T-helper 2 cell treated with Interferon-gamma antibody and Interleukin-4, amounts not matched to agents 100 ng/mL and 5 ng/mL, for 36 hours (primary cell): ENCODE results near the gene ZNF440. TPM values are rescaled to one million over a fixed set of nuclear protein-coding genes. Genes with fewer than 3 reads are reported as not detected.
"Not testable (repeated sequence)": the region's sequence is repeated elsewhere in the genome, so short reads cannot be mapped to it uniquely, and the experiment has no call there.

Experiments
- intact Hi-C: fragments of 100-400 bp; cut with micrococcal nuclease; formaldehyde crosslinking; loops from one replicate; pipeline ENCODE4 v1.15.1; 2023
- total RNA-seq: library from RNA; stranded (reverse); gene quantifications from 2 replicates; pipeline ENCODE4 v1.2.3, GENCODE V29; 2022

Gene ZNF440
- total RNA-seq, 1 donor from 2014 or later: 14.0 TPM

DNA sequence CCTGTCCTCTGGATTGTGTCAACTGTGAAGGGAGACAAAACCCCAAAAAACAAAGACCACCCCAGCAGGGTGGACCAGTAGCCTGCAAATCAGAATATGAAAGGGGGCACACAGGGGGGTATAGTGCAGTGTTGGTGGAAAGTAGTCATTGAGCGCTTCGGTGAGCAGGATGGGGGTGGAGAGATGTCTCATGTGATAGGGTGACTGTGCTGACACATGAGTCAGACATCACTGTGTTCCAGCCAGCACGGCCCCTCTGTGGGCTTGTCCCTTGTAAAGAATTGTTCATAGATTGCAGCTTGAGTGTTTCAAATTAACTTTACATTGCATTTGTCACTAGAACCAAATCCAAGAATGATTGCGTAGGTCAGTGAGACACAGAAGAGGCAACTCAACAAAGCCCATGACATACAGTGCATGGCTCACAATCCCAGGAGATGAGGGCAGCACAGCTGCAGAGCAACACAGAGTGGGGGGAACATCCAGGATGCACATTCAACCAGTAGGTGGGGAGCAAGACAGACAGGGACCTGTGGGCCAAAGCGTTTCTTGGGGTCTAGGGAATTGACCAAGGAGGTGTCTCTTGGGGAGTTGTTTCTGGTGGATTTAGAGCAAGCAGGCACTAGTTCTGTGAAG, 7.5 kb downstream of the ZNF440 start:
- intact Hi-C loops: no loop called here

DNA sequence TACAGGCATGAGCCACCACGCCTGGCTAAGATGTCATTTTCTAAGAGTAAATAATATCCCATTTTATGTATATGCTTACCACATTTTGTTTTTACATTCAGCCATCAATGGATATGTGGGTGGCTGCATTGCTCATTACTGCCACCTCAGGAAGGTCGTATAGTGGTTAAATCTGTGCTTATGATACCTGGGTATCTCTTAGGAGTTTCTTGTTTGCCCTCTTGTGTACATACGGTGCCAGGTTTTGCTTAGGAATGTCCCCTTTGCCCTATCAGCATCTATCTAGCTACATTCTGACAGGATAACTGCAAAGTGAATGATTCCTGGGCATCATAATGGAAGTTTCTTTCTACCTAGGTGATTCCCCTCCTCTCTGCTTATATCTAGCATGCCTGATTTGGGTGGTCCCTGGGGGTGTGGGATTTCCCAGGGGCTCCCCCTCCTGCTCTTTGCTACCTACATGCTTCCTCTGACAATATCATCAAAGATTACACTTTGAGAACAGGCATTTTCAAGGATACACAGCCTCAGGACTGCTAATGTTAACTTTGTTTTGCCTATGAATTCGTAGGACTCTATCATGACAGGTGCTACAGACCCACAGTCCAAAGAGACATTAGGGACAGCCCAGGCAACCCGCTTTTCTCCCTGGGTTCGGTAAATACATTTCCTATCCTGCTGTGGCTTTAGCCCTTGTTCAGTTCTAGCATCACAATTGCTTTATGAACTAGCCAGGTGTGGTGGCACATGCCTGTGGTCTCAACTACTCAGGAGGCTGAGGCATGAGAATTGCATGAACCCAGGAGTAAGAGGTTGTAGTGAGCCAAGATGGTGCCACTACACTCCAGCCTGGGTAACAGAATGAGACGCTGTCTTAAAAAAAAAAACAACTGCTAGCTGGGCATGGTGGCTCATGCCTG, 15.1 kb downstream of the ZNF440 start:
- intact Hi-C loops: not testable (repeated sequence)

DNA sequence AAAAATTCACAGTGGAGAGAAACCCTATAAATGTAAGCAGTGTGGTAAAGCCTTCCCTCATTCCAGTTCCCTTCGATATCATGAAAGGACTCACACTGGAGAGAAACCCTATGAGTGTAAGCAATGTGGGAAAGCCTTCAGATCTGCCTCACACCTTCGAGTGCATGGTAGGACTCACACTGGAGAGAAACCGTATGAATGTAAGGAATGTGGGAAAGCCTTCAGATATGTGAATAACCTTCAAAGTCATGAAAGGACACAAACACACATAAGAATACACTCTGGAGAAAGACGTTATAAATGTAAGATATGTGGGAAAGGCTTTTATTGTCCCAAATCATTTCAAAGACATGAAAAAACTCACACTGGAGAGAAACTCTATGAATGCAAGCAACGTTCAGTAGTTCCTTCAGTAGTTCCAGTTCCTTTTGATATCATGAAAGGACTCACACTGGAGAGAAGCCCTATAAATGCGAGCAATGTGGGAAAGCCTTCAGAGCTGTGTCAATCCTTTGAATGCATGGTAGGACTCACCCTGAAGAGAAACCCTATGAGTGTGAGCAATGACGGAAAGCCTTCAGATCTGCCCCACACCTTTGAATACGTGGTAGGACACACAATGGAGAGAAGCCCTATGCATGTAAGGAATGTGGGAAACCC, 18.3 kb downstream of the ZNF440 start:
- intact Hi-C loops: no loop called here

DNA sequence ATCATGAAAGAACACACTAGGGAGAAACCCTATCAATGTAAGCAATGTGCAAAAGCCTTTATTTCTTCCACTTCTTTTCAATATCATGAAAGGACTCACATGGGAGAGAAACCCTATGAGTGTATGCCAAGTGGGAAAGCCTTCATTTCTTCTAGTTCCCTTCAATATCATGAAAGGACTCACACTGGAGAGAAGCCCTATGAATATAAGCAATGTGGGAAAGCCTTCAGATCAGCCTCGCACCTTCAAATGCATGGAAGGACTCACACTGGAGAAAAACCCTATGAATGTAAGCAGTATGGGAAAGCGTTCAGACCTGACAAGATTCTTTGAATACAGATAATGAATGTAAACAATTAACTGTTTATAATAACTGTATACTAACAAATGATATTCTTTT, 19.5 kb downstream of the ZNF440 start:
- intact Hi-C loops: no loop called here

DNA sequence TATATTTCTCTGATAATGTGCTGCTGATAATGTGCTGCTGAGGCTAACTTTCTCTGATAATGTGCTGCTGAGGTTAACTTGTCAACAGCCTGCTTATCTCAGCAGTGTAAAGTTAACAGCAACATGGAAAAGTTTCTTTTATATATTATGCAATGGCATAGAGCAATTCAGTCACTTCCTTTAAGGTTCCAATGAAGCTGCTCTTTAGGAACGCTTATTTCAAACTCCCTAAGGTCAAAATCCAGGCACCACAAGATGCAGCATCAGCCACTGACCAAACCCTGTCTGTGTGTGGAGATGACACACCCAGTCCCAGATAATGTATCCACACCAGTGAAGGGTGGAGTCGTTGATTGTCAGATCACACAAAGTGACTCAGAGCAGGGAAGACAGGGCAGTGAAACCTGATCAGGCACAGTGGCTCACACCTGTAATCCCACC, 21.6 kb downstream of the ZNF440 start:
- intact Hi-C loops: not testable (repeated sequence)

DNA sequence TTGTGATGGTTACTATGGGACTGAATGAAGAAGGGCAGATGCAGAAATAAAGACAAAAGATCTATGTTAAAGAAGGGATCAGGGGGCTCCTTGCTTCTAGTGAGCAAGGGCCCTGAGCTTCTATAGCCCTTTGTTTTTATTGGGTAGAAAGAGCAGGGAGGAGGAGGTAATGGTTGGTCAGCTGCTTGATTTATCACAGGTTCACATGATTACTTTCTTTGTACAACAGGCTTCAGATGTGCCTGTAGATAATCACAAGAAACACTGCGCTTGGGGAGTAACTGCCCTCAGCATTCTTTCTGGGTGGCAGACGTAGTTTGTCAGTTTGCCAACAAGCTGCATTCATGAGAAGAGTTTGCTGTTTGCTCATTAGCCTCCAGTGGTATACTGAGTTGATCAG, 29.6 kb downstream of the ZNF440 start:
- intact Hi-C loops: no loop called here

DNA sequence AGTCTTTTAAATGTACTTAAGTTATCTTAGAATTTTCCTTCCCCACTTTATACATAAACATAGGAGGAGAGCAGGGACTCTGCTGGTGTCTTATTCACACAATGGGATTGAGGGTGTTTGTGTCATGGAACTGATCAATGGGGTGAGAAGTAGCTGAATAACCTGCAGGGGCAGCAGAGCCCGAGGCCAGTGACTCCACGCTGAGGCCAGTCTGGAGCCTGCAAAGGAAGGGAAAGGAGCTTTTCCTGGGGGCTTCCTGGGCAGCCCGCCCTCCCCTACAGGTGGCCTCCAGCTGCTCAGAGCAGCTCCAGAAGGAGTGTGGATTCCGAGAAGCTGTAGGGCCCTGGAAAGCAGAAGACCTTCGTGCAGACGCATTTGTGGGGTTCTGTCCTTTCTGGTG, 33.5 kb downstream of the ZNF440 start:
- intact Hi-C loops: not testable (repeated sequence)

DNA sequence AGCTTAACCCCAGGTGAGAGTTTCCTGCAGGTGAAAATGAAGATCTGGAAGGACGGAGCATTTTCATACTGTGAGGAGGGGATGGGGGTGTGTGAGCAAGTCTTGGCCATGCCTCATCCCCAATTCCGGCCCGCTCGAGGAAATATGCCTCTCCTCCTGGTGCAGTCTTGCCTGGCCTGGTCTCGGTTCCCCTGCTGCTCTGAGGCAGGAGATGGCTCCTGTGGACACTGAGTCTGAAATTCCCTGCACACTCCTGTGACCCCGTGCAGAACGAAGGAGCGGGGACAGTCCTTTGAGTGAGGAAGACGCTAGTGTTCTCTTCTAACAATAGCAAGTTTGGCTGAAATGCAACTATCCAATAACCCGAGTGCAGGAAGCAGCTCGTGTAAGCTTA, 34.1 kb downstream of the ZNF440 start:
- intact Hi-C loops: no loop called here

DNA sequence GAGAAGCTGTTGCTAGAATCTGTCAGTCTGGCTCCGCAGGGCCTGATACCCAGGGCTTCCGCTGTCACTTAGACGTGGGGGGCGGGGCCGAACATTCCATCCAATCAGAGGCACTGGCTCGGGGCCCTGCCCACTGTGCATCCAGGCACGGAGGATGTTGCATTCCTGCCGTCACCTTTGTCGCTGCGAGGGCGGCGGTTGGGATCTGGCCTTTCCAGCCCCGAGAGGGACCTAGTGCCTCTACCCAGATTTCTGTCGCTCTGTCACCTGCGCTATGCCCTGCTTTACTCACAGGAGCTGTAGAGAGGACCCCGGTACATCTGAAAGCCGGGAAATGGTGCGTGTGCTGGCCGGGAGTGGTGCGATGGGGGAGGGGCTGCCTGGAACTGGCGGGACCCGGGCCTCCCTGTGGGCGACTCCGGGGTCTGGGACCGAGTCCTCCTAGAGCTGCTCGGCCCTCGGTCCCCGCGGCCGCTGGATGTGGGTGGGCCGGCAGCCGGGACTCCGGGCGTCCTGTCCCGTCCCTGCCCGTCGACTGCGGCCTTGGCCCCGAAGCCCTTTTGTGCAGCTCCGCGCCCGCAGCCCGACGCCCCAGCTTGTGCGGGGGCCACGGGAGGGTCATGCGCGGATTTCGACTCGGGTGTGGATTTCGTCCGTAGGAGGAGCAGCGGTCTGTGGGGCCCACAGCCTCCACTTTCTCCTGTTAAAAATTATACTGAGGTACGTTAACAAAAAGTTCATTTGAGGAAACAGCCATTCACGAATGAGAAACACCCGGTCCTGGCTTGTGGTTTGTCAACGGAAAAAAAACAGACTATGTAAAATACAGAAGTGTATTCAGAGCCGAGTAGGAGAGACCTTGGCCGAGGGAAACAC, 34.8 kb downstream of the ZNF440 start, which contains the start of gene ZNF439:
TSS of gene ZNF439 (plus strand) at position 133 of the 876 bp plus-strand sequence. CDS start at position 275, 142 bp downstream.
- intact Hi-C loops: no loop called here

DNA sequence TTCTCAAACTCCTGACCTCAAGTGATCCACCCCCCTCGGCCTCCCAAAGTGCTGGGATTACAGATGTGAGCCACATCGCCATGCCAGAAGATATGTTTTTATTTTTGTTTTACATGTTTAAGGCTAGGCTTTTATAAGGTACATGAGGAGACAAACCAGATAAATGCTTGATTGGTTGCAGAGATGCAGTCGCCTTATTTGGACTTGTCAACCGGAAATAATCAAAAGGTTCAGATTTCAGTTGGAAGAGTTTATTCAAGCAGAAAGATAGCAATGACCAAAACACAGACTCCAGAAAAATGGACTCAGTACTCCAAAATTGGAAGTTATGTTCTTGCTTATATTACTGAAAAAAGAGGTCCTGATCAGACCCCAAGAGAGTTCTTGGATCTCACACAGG, 36.2 kb downstream of the ZNF440 start:
- intact Hi-C loops: not testable (repeated sequence)

DNA sequence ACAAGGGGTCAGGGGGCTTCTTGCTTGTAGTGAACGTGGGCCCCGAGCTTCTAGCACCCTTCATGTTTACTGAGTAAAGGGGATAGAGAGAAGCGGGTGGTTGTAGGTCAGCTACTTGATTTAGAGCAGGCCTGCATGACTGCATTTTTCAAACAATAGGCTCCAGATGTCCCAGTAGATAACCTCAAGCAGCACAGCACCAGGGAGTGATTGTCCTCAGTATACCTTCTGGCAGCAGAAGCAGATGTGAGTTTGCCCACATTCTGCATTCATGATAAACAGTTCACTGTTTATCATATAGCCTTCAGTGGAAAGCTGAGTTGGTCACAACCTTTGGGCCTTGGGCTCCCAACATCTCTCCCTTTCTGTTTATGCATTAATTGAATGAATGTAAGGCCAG, 39.3 kb downstream of the ZNF440 start:
- intact Hi-C loops: no loop called here

DNA sequence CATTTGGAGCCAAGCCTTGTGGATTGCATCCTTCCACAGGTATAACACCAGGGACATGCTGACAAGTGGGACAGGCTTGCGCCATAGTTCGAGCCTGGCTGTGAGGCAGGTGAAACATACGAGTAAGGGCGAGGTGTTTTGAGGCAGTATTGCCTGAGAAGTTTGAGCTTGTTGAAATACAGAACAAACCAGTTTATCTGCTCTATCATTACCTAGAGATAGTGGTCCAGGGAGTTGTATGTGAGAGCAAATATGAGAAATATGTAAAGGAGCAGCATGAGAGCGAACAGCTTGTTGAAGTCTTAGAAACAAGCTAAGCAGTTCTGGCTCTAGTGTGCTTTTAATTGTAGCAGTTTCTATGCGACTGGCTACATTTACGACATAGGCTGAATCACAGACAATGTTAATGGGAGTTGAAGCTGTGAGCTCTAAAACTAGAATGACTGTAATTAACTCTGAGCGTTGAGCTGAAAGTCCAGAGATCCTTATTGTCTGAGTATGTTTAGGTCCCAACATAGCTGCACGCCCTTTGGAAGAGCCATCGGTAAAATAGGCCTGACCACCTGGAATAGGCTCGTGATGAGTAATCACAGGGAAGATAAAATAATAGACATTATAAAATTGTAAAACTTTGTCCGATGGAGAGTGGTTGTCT, 42.6 kb downstream of the ZNF440 start:
- intact Hi-C loops: no loop called here

DNA sequence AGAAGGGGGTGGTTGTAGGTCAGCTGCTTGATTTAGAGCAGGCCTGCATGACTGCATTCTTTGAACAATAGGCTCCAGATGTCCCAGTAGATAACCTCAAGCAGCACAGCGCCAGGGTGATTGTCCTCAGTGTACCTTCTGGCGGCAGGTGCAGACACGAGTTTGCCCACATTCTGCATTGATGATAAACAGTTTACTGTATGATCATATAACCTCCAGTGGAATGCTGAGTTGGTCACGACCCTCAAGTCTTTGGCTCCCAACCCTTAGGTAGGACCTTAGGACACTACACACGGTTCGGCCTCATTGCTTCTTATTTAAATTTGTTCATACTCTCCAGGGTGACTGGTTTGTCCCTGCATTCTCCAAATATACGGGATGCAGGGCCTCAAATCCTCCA, 46.6 kb downstream of the ZNF440 start:
- intact Hi-C loops: no loop called here

DNA sequence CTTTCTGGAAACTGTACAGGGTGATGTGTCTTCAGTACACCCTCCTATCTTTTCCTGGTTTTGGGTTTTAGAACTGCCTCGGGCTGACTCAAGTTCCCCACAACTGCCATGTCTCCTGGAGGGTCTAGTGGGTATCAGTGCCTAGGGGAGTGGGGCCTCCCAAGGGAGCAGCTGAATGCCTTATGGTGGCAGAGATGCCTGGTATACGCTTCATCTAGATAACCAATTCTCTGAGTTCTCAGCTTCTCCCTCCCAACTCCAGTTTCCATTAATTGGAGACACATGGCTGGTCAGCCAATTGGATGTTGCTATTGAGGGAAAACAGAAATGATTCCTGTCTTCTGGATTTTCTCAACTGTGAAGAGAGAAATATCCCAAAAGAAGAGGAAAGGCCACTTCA, 47.2 kb downstream of the ZNF440 start:
- intact Hi-C loops: no loop called here

DNA sequence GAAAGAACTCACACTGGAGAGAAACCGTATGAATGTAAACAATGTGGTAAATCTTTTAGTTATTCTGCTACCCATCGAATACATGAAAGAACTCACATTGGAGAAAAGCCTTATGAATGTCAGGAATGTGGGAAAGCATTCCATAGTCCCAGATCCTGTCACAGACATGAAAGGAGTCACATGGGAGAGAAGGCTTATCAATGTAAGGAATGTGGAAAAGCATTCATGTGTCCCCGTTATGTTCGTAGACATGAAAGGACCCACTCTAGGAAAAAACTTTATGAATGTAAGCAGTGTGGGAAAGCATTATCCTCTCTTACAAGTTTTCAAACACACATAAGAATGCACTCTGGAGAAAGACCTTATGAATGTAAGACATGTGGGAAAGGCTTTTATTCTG, 53.7 kb downstream of the ZNF440 start:
- intact Hi-C loops: not testable (repeated sequence)

DNA sequence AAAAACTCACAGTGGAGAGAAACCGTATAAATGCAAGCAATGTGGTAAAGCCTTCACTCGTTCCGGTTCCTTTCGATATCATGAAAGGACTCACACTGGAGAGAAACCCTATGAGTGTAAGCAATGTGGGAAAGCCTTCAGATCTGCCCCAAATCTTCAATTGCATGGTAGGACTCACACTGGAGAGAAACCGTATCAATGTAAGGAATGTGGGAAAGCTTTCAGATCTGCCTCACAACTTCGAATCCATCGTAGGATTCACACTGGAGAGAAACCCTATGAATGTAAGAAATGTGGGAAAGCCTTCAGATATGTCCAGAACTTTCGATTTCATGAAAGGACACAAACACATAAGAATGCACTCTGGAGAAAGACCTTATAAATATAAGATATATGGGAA, 54.1 kb downstream of the ZNF440 start:
- intact Hi-C loops: no loop called here

DNA sequence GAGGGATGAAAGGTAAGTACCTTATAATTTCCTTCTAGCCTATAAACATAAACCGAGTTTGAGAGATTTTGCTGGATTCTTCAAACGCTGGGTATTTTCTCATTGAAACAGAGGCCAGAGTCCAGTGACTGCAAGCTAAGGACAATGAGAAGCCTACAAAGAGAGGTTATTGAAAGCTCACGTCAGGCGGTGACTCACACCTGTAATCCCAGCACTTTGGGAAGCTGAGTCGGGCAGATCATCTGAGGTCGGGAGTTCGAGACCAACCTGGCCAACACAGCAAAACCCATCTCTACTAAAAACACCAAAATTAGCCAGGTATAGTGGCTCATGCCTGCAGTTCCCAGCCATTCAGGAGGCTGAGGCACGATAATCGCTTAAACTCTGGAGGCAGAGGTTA, 58.6 kb downstream of the ZNF440 start:
- intact Hi-C loops: no loop called here

DNA sequence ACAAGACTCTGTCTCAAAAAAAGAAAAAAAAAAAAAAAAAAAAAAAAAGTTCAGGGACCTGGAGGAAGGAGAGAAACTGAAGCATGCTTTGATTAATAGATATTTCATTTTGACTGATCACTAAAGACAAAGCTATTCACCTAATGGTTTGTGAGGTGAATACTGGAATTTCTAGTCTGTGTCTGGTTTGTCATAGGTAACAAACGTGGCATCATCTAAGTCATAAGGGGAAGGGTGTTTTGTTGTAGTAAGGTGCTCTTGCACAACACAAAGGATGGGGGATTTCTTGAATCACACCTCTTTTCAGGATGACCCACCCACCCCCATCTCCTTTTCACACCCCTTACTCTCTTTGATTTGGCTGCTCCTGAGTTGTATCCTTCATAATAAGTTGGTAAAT, 59.7 kb downstream of the ZNF440 start:
- intact Hi-C loops: no loop called here

DNA sequence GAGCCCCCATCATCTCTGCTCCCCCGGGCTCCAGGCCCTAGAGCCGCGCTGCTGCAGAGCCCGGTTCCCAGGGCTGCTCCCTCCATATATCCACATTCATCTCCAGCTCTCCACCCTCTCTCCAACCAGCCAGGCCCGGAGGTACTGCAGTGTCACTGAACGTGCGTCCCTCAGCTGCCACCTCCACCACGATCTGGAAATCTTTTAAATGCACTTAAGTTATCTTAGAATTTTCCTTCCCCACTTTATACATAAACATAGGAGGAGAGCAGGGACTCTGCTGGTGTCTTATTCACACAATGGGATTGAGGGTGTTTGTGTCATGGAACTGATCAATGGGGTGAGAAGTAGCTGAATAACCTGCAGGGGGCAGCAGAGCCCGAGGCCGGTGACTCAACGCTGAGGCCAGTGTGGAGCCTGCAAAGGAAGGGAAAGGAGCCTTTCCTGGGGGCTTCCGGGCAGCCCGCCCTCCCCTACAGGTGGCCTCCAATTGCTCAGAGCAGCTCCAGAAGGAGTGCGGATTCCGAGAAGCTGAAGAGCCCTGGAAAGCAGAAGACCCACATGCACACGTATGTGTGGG, 65.7 kb downstream of the ZNF440 start:
- intact Hi-C loops: loop anchor here (5.0 kb wide), 1 partner anchor 82 kb away; the partner anchor contains the start of gene ZNF491

DNA sequence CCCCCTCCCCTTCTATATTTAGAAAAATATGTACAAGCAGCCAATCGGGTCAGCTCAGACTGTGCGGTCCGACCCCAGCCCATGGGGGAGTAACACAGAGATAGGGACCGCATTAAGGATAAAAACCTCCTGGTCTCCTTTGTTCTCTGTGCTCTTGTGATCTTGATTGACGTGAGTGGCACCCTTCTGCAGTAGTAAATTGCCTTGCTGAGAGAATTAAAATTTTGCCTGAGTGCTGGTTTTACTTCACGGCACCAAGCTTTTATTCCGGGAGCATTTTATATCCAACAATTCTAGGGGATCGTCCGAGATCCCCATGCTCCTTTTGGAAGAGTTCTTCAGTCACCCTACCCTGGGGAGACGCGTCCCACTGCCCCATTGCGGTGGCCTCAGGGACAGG, 66.5 kb downstream of the ZNF440 start:
- intact Hi-C loops: loop anchor here (5.0 kb wide), 1 partner anchor 83 kb away; the partner anchor contains the start of gene ZNF491
